H1 (cell line): Measurements from ENCODE around the gene GPR143. TPM values are rescaled to one million over a fixed set of nuclear protein-coding genes. Genes with fewer than 3 reads are reported as not detected.

Source experiments
- CTCF ChIA-PET: fragments of 300-600 bp; sonication (Branson Sonifier 250); formaldehyde crosslinking; loops from one replicate; lab custom pipeline; 2021; ENCODE audit not compliant: partially characterized antibody; lab: Charles Lee
- POLR2A ChIA-PET: fragments of 300-600 bp; sonication (Branson Sonifier 250); formaldehyde crosslinking; loops from one replicate; lab custom pipeline; 2021; ENCODE audit warnings: inconsistent platforms; ENCODE audit not compliant: partially characterized antibody; lab: Charles Lee
- DNase-seq, 2 experiments: peaks; one replicate each; pipeline versions ENCODE4 v3.0.0 to v3.0.0-alpha.2; 2010 to 2022; ENCODE audit warnings: low spot score in 2 of 2, low read depth in 1 of 2, mixed read lengths in 1 of 2
- FAIRE-seq: peaks from 2 replicates; lab custom pipeline; 2011; peaks lifted over from hg19 to GRCh38; lab: Jason Lieb, UNC
- H2AFZ ChIP-seq: 2 replicates; pipeline ENCODE4 v1.8.1; 2012; ENCODE audit warnings: low read length, inconsistent platforms
- H2AK5ac ChIP-seq: 2 replicates; pipeline ENCODE4 v1.6.1; 2013; ENCODE audit warnings: low read depth, low read length
- H2BK120ac ChIP-seq: replicated peaks from 2 replicates; pipeline ENCODE3; 2013; ENCODE audit warnings: low read depth, low read length, inconsistent platforms
- H2BK12ac ChIP-seq: 2 replicates; pipeline ENCODE4 v1.6.1; 2013; ENCODE audit warnings: low read depth, low read length
- H2BK15ac ChIP-seq: 2 replicates; pipeline ENCODE4 v1.6.1; 2013; ENCODE audit warnings: low read length
- H2BK20ac ChIP-seq: 2 replicates; pipeline ENCODE4 v1.6.1; 2013; ENCODE audit warnings: low read length
- H2BK5ac ChIP-seq: 2 replicates; pipeline ENCODE4 v1.6.1; 2013; ENCODE audit warnings: low read depth, low read length
- H3K14ac ChIP-seq: 2 replicates; pipeline ENCODE4 v1.6.1; 2013; ENCODE audit warnings: inconsistent platforms; ENCODE audit not compliant: insufficient read length
- H3K18ac ChIP-seq: 2 replicates; pipeline ENCODE4 v1.6.1; 2013; ENCODE audit warnings: low read length; ENCODE audit errors: extremely low read depth
- H3K23ac ChIP-seq: 2 replicates; pipeline ENCODE4 v1.6.1; 2013; ENCODE audit warnings: inconsistent platforms; ENCODE audit not compliant: insufficient read length
- H3K23me2 ChIP-seq: 2 replicates; pipeline ENCODE4 v1.6.1; 2013; ENCODE audit warnings: low read depth, low read length
- H3K27ac ChIP-seq: 2 replicates; pipeline ENCODE4 v1.6.1; 2011; ENCODE audit warnings: low read depth, low read length, inconsistent platforms
- H3K27me3 ChIP-seq, 4 experiments: replicated peaks in 1 of 4; 1 replicate in 1 of 4; 2 replicates in 3 of 4; pipeline versions ENCODE4 v1.6.1 to v1.8.1; 2011 to 2013; ENCODE audit warnings: low read length in 3 of 4, mild to moderate bottlenecking in 3 of 4, inconsistent platforms in 2 of 4, mixed read lengths in 2 of 4, moderate library complexity in 1 of 4; ENCODE audit not compliant: control insufficient read depth in 3 of 4, insufficient read depth in 3 of 4; ENCODE audit errors: extremely low read depth in 1 of 4
- H3K36me3 ChIP-seq, 4 experiments: 2 replicates each; pipeline versions ENCODE4 v1.6.1 to v1.8.1; 2011 to 2013; ENCODE audit warnings: mild to moderate bottlenecking in 4 of 4, low read length in 3 of 4, moderate library complexity in 2 of 4, control low read depth in 1 of 4, inconsistent platforms in 1 of 4; ENCODE audit not compliant: insufficient read depth in 4 of 4, control insufficient read depth in 2 of 4
- H3K4ac ChIP-seq: replicated peaks from 2 replicates; pipeline ENCODE3; 2013; ENCODE audit warnings: low read length, low read depth, mixed read lengths, inconsistent platforms; ENCODE audit not compliant: insufficient read length
- H3K4me1 ChIP-seq, 4 experiments: replicated peaks in 1 of 4; 1 replicate in 1 of 4; 2 replicates in 3 of 4; pipeline versions ENCODE4 v1.6.1 to v1.8.1; 2011 to 2013; ENCODE audit warnings: low read length in 3 of 4, inconsistent platforms in 2 of 4, mixed read lengths in 1 of 4; ENCODE audit not compliant: insufficient read depth in 4 of 4, control insufficient read depth in 3 of 4
- H3K4me2 ChIP-seq, 2 experiments: 2 replicates each; pipeline versions ENCODE4 v1.6.1 to v1.8.1; 2011 to 2013; ENCODE audit warnings: low read depth in 2 of 2, low read length in 2 of 2, control low read depth in 1 of 2, inconsistent platforms in 1 of 2, mild to moderate bottlenecking in 1 of 2; ENCODE audit not compliant: insufficient read depth in 1 of 2
- H3K4me3 ChIP-seq, 4 experiments: fragments of 200-600, 300-600 bp in 1 of 4; sonication (generic), shearing (Covaris generic), sonication (Bioruptor Twin) in 1 of 4; 2 replicates each; pipeline versions ENCODE4 v1.5.1 to v1.8.1; 2011 to 2016; ENCODE audit warnings: low read length in 4 of 4, low read depth in 3 of 4, control low read depth in 2 of 4, inconsistent platforms in 2 of 4, mild to moderate bottlenecking in 2 of 4, mixed read lengths in 1 of 4, moderate library complexity in 1 of 4; ENCODE audit not compliant: insufficient read depth in 2 of 4; ENCODE audit errors: extremely low read depth in 1 of 4
- H3K56ac ChIP-seq: replicated peaks from 2 replicates; pipeline ENCODE3; 2013; ENCODE audit warnings: low read depth, mild to moderate bottlenecking, mixed read lengths, low read length, inconsistent platforms; ENCODE audit not compliant: insufficient read length
- H3K79me1 ChIP-seq: 2 replicates; pipeline ENCODE4 v1.6.1; 2013; ENCODE audit warnings: low read depth, low read length, control low read depth
- H3K79me2 ChIP-seq, 2 experiments: 2 replicates each; pipeline versions ENCODE4 v1.6.1 to v1.8.1; 2012 to 2013; ENCODE audit warnings: low read length in 2 of 2, mild to moderate bottlenecking in 2 of 2, inconsistent platforms in 1 of 2; ENCODE audit not compliant: insufficient read depth in 2 of 2, control insufficient read depth in 1 of 2
- H3K9ac ChIP-seq, 4 experiments: replicated peaks in 1 of 4; 1 replicate in 1 of 4; 2 replicates in 3 of 4; pipeline versions ENCODE4 v1.6.1 to v1.8.1; 2011 to 2013; ENCODE audit warnings: low read depth in 3 of 4, low read length in 3 of 4, control low read depth in 2 of 4, mild to moderate bottlenecking in 2 of 4, moderate library complexity in 2 of 4, inconsistent platforms in 1 of 4; ENCODE audit errors: extremely low read depth in 1 of 4
- H3K9me3 ChIP-seq, 2 experiments: 2 replicates each; pipeline versions ENCODE4 v1.6.1 to v1.8.1; 2012 to 2013; ENCODE audit warnings: mild to moderate bottlenecking in 2 of 2, moderate library complexity in 2 of 2, control low read depth in 1 of 2, inconsistent platforms in 1 of 2, low read depth in 1 of 2, low read length in 1 of 2, mixed read lengths in 1 of 2; ENCODE audit not compliant: insufficient read depth in 2 of 2
- H4K20me1 ChIP-seq, 2 experiments: replicated peaks in 1 of 2; 2 replicates each; pipeline versions ENCODE3 to v1.8.1; 2011 to 2013; ENCODE audit warnings: inconsistent platforms in 2 of 2, low read length in 2 of 2, mild to moderate bottlenecking in 1 of 2; ENCODE audit not compliant: insufficient read depth in 2 of 2, control insufficient read depth in 1 of 2
- H4K5ac ChIP-seq: 2 replicates; pipeline ENCODE4 v1.6.1; 2013; ENCODE audit warnings: low read length, low read depth, mixed read lengths, inconsistent platforms; ENCODE audit not compliant: insufficient read length
- H4K8ac ChIP-seq: 2 replicates; pipeline ENCODE4 v1.8.0; 2013; ENCODE audit warnings: mild to moderate bottlenecking, moderate library complexity, low read length, inconsistent platforms; ENCODE audit not compliant: insufficient read depth; ENCODE audit errors: extremely low read depth
- H4K91ac ChIP-seq: replicated peaks from 2 replicates; pipeline ENCODE3; 2013; ENCODE audit warnings: low read length, mixed read lengths, inconsistent platforms; ENCODE audit not compliant: insufficient read length
- BCL11A ChIP-seq, 2 experiments: IDR thresholded peaks; one replicate each; pipeline ENCODE4 v1.6.1; 2011; ENCODE audit warnings: low read depth in 2 of 2, low read length in 2 of 2, mild to moderate bottlenecking in 2 of 2
- KDM5A ChIP-seq: fragments of 200-600 bp; IDR thresholded peaks from 2 replicates; pipeline ENCODE4 v1.7.1; 2012; ENCODE audit warnings: mild to moderate bottlenecking, low read length, inconsistent platforms, mixed read lengths
- SIN3A ChIP-seq, 2 experiments: IDR thresholded peaks in 1 of 2; conservative IDR thresholded peaks in 1 of 2; 2 replicates each; pipeline ENCODE4 v1.6.1; 2011 to 2012; ENCODE audit warnings: low read length in 2 of 2, improper control_type of control experiment in 1 of 2, low read depth in 1 of 2, mild to moderate bottlenecking in 1 of 2
- WGBS, 2 experiments: shearing (Covaris generic) in 1 of 2; methylation state at CpG; one replicate each; pipeline versions ENCODE4 v1.1.6 to v1.1.7; 2013 to 2015; ENCODE audit warnings: low lambda C conversion rate in 2 of 2, mixed read lengths in 2 of 2, inconsistent platforms in 1 of 2, low coverage in 1 of 2, missing lambda C conversion rate in 1 of 2; ENCODE audit not compliant: insufficient replicate concordance in 2 of 2, insufficient coverage in 1 of 2, insufficient read length in 1 of 2; ENCODE audit errors: extremely low coverage in 1 of 2, missing lambda C conversion rate in 1 of 2; 5-methylcytosine and 5-hydroxymethylcytosine counted together
- polyA plus RNA-seq, 7 experiments: library from polyadenylated mRNA; depleted of rRNA in 3 of 7; stranded (reverse) in 5 of 7; unstranded in 2 of 7; fragments of >200 nt in 5 of 7; fragments of 200-250 nt in 2 of 7; gene quantifications; 1 replicate in 5 of 7; 2 replicates in 1 of 7; 4 replicates in 1 of 7; pipeline versions ENCODE4 v1.2.1 to v1.2.3, GENCODE V29; 2011 to 2013; ENCODE audit warnings: missing spikeins in 2 of 7, mixed read lengths in 2 of 7
- total RNA-seq: library from RNA; stranded (reverse); fragmentation: NEBNext Ultra II Directional; extraction: Animal tissue kit (Norgen Biotek cat#: 25700); gene quantifications from 2 replicates; pipeline ENCODE4 v1.2.1, GENCODE V29; 2021

Gene GPR143
- total and polyA plus RNA-seq, 2 of the 8 experiments (the other 6 are each of a cell fraction or from before 2014, with no cell fraction given): 18.5 to 30.7 TPM

DNA sequence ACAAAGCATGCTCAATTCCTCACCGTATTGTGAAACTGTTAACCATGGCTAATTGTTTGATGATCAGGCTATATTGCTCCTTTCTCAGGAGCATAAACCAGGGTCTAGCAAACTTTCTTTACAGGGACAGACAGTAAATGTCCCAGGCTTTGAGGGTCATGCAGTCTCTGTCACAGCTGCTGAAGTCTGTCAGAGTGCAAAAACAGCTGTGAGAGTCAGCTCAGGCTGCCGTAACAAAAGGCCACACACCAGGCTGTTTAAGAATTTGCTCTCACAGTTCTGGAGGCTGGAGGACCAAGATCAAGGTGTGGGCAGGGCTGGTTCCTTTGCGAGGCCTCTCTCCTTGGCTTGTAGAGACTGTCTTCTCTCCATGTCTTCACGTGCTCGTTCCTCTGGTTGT is 75.6 kb downstream of the GPR143 start:
- no peaks in the 10 kb centered on the region for H3K79me1 ChIP-seq
- H3K23ac ChIP-seq: no peak overlapping the region
- H4K20me1 ChIP-seq: no peaks in the 10 kb centered on the region
- H3K56ac ChIP-seq: no peak overlapping the region
- H4K8ac ChIP-seq: no peak overlapping the region
- no peaks in the 10 kb centered on the region for H3K79me2 ChIP-seq
- no peak overlapping the region for H3K4ac ChIP-seq
- H3K9ac ChIP-seq: no peak overlapping the region
- H3K18ac ChIP-seq: no peak overlapping the region
- no peak overlapping the region for H4K5ac ChIP-seq
- no peak overlapping the region for H2BK12ac ChIP-seq
- H3K4me1 ChIP-seq: no peaks in the 10 kb centered on the region
- ChIA-PET CTCF (no interaction called here), POLR2A (no interaction called here)
- H3K4me3 ChIP-seq: no peak overlapping the region
- H3K36me3 ChIP-seq: peaks cover 0 to 17% (median 6%) of the 10 kb centered on the region in 4 experiments; a peak in 5 of 8 replicates
- WGBS, 2 experiments: 92% methylated on average over 5 of the region's 5 CpGs; no CpG with 5 or more reads in 1 of the 2 experiments
- DNase-seq (no peak), FAIRE-seq (no peak)
- no peak overlapping the region for H2AK5ac ChIP-seq
- H3K27me3 ChIP-seq: no peaks in the 10 kb centered on the region
- no peak overlapping the region for H2AFZ ChIP-seq
- H3K23me2 ChIP-seq: no peaks in the 10 kb centered on the region
- no peak overlapping the region for H2BK15ac ChIP-seq
- no peak overlapping the region for H2BK120ac ChIP-seq
- no peak overlapping the region for H3K27ac ChIP-seq
- no peak overlapping the region for H4K91ac ChIP-seq
- no peak overlapping the region for H3K14ac ChIP-seq
- H3K4me2 ChIP-seq: no peak overlapping the region
- TF ChIP-seq SIN3A (conservative IDR thresholded peaks at IDR 0.05 in 1 of 2, IDR thresholded peaks at IDR 0.05 in 1 of 2; ENCODE audit: low read depth in 1 of 2, low read length in 2 of 2) (no peak), BCL11A (IDR thresholded peaks at IDR 0.05; ENCODE audit: low read depth in 2 of 2, low read length in 2 of 2) (no peak), KDM5A (no peak)
- H2BK5ac ChIP-seq: no peak overlapping the region
- H3K9me3 ChIP-seq: no peaks in the 10 kb centered on the region
- no peak overlapping the region for H2BK20ac ChIP-seq
